K562 (cell line): ENCODE data around the gene NACC1. TPM values are rescaled to one million over a fixed set of nuclear protein-coding genes. Genes with fewer than 3 reads are reported as not detected.

Experiments used
- ATAC-seq: fragments of 200-7000 bp; cut with Tn5 transposase; 3 replicates; pipeline ENCODE4 v1.9.1; 2020; ENCODE audit warnings: moderate library complexity
- BruUV-seq: library from RNA; stranded (reverse); fragments of 400-500 nt; replicated peaks from 2 replicates; lab custom pipeline; 2021; lab: Mats Ljungman, UMichigan
- CTCF ChIA-PET: fragments of 300-600 bp; formaldehyde crosslinking; extraction: SDS; loops from one replicate; lab custom pipeline; 2021; ENCODE audit warnings: low intra/inter-chr PET ratio; lab: Yijun Ruan, JAX
- POLR2A ChIA-PET: fragments of 300-600, 350-650 bp; sonication (Branson Sonifier 250); formaldehyde crosslinking; extraction: SDS; loops from one replicate; lab custom pipeline; 2021; ENCODE audit warnings: antibody characterized with exemption, inconsistent platforms; lab: Yijun Ruan, JAX
- DNase-seq, 4 experiments: peaks; one replicate each; pipeline versions ENCODE4 v3.0.0 to v3.0.0-alpha.2; 2011 to 2018; ENCODE audit warnings: low spot score in 3 of 4, mixed read lengths in 3 of 4; ENCODE audit errors: extremely low read depth in 1 of 4
- FAIRE-seq: peaks from 2 replicates; lab custom pipeline; 2011; peaks lifted over from hg19 to GRCh38; lab: Jason Lieb, UNC
- H2AFZ ChIP-seq: 2 replicates; pipeline ENCODE4 v1.6.0; 2011; ENCODE audit warnings: low read depth, low read length, control low read depth, inconsistent platforms
- H3K27ac ChIP-seq: fragments of 200-600 bp; 3 replicates; pipeline ENCODE4 v1.8.0; 2011; ENCODE audit warnings: low read depth, mild to moderate bottlenecking, control low read depth, inconsistent platforms, low read length, moderate library complexity, mixed read lengths; ENCODE audit errors: extremely low read depth
- H3K27me3 ChIP-seq, 2 experiments: fragments of 300-600 bp in 1 of 2; 2 replicates in 1 of 2; 3 replicates in 1 of 2; pipeline versions ENCODE4 v1.6.0 to v1.8.0; 2011; ENCODE audit warnings: inconsistent platforms in 2 of 2, low read length in 2 of 2, mild to moderate bottlenecking in 1 of 2, mixed read lengths in 1 of 2, moderate library complexity in 1 of 2; ENCODE audit not compliant: control insufficient read depth in 2 of 2, insufficient read depth in 2 of 2
- H3K36me3 ChIP-seq: fragments of 300-600 bp; 3 replicates; pipeline ENCODE4 v1.8.0; 2011; ENCODE audit warnings: mild to moderate bottlenecking, low read length, inconsistent platforms; ENCODE audit not compliant: control insufficient read depth, insufficient read depth
- H3K4me1 ChIP-seq, 2 experiments: fragments of 200-600 bp in 1 of 2; replicated peaks in 1 of 2; 2 replicates in 1 of 2; 3 replicates in 1 of 2; pipeline versions ENCODE4 v1.5.1 to v1.8.0; 2011; ENCODE audit warnings: inconsistent platforms in 2 of 2, low read length in 2 of 2, mild to moderate bottlenecking in 1 of 2, mixed read lengths in 1 of 2, moderate library complexity in 1 of 2; ENCODE audit not compliant: control insufficient read depth in 2 of 2, insufficient read depth in 2 of 2
- H3K4me2 ChIP-seq: 2 replicates; pipeline ENCODE4 v1.6.1; 2011; ENCODE audit warnings: low read length, control low read depth, inconsistent platforms, mixed read lengths; ENCODE audit not compliant: insufficient read depth
- H3K4me3 ChIP-seq: fragments of 200-600 bp; sonication (generic), shearing (Covaris generic); 2 replicates; pipeline ENCODE4 v1.5.1; 2016; ENCODE audit warnings: control low read depth, inconsistent platforms
- H3K79me2 ChIP-seq: fragments of 200-600 bp; 3 replicates; pipeline ENCODE4 v1.8.0; 2011; ENCODE audit warnings: low read length, inconsistent platforms; ENCODE audit not compliant: control insufficient read depth, insufficient read depth
- H3K9ac ChIP-seq, 2 experiments: 2 replicates each; pipeline versions ENCODE4 v1.6.0 to v1.6.1; 2011; ENCODE audit warnings: low read depth in 2 of 2, low read length in 2 of 2, control low read depth in 1 of 2, inconsistent platforms in 1 of 2, mild to moderate bottlenecking in 1 of 2, mixed read lengths in 1 of 2; ENCODE audit not compliant: insufficient read depth in 1 of 2
- H3K9me1 ChIP-seq: one replicate; pipeline ENCODE4 v1.6.0; 2011; ENCODE audit warnings: inconsistent platforms, mild to moderate bottlenecking, low read length, moderate library complexity; ENCODE audit not compliant: control insufficient read depth, insufficient read depth
- H3K9me3 ChIP-seq: replicated peaks from 2 replicates; pipeline ENCODE4 v1.5.1; 2011; ENCODE audit warnings: low read depth, low read length, inconsistent platforms; ENCODE audit not compliant: control insufficient read depth, insufficient read depth
- H4K20me1 ChIP-seq: replicated peaks from 2 replicates; pipeline ENCODE4 v1.6.1; 2011; ENCODE audit warnings: low read length, inconsistent platforms, mixed read lengths; ENCODE audit not compliant: control insufficient read depth, insufficient read depth
- ARID1B ChIP-seq: fragments of 450-650 bp; IDR thresholded peaks from 2 replicates; pipeline ENCODE4 v1.6.1; 2016; ENCODE audit warnings: antibody characterized with exemption, mild to moderate bottlenecking, inconsistent platforms
- CHD4 ChIP-seq: fragments of 200-600 bp; sonication (generic); IDR thresholded peaks from 3 replicates; pipeline ENCODE4 v1.6.1; 2012; ENCODE audit warnings: low read depth, mild to moderate bottlenecking, mixed read lengths, low read length, inconsistent platforms; ENCODE audit not compliant: insufficient read depth, insufficient replicate concordance, poor library complexity, severe bottlenecking
- ELF1 ChIP-seq: fragments of 200-800 bp; sonication (Bioruptor generic); IDR thresholded peaks from 2 replicates; pipeline ENCODE4 v1.6.1; 2016; ENCODE audit warnings: missing genetic modification characterization, missing compliant biosample characterization
- HDGF ChIP-seq: fragments of 450-650 bp; IDR thresholded peaks from 2 replicates; pipeline ENCODE4 v1.6.1; 2016
- KLF1 ChIP-seq: fragments of 450-650 bp; IDR thresholded peaks from 2 replicates; pipeline ENCODE4 v1.6.1; 2016; ENCODE audit warnings: missing genetic modification characterization, missing compliant biosample characterization
- MAFF ChIP-seq: IDR thresholded peaks from 2 replicates; pipeline ENCODE4 v1.6.1; 2012; ENCODE audit warnings: low read length, improper control_type of control experiment
- MYBL2 ChIP-seq, 2 experiments: fragments of 450-650 bp in 1 of 2; sonication (generic) in 1 of 2; formaldehyde crosslinking in 1 of 2; IDR thresholded peaks; 2 replicates each; pipeline versions ENCODE4 v1.6.1 to v1.8.1; 2017 to 2022; ENCODE audit warnings: borderline replicate concordance in 1 of 2, inconsistent platforms in 1 of 2, low read depth in 1 of 2, mild to moderate bottlenecking in 1 of 2, missing genetic modification reagents in 1 of 2, moderate library complexity in 1 of 2
- NR2F6 ChIP-seq: fragments of 450-650 bp; formaldehyde crosslinking; IDR thresholded peaks from 2 replicates; pipeline ENCODE4 v1.4.0; 2020; ENCODE audit warnings: mild to moderate bottlenecking
- NUFIP1 ChIP-seq: fragments of 450-650 bp; IDR thresholded peaks from 2 replicates; pipeline ENCODE4 v1.6.1; 2018; ENCODE audit not compliant: partially characterized antibody
- TRIM24 ChIP-seq, 2 experiments: fragments of 450-650 bp; IDR thresholded peaks; 2 replicates each; pipeline ENCODE4 v1.6.1; 2016
- ZNF586 ChIP-seq: fragments of 450-650 bp; formaldehyde crosslinking; conservative IDR thresholded peaks from 2 replicates; pipeline ENCODE4 v1.4.0; 2020; ENCODE audit warnings: mild to moderate bottlenecking, moderate library complexity
- WGBS: fragments of 100-300 bp; shearing (Covaris generic); methylation state at CpG from one replicate; pipeline ENCODE4 v1.1.6; 2016; ENCODE audit warnings: low coverage, mixed read lengths; ENCODE audit not compliant: insufficient coverage; ENCODE audit errors: missing lambda C conversion rate; 5-methylcytosine and 5-hydroxymethylcytosine counted together
- in situ Hi-C: fragments of 300-500 bp; cut with MboI; formaldehyde crosslinking; loops from 4 replicates; pipeline ENCODE4 v1.15.0; 2018; ENCODE audit warnings: inconsistent platforms, mixed read lengths
- intact Hi-C: fragments of 100-400 bp; cut with micrococcal nuclease; formaldehyde crosslinking; loops from 2 replicates; pipeline ENCODE4 v1.14.2; 2022
- polyA plus RNA-seq, 8 experiments: library from polyadenylated mRNA; depleted of rRNA in 4 of 8; stranded (reverse) in 5 of 8; unstranded in 3 of 8; fragments of >200 nt; fragmentation: Nextera tagmentation in 2 of 8; fragmentation: Illumina TruSeq in 1 of 8; extraction: Ambion mirVana in 2 of 8; extraction: Trizol in 1 of 8; gene quantifications; 2 replicates each; pipeline versions ENCODE4 v1.2.1 to v1.2.3, GENCODE V29; 2011 to 2014; ENCODE audit warnings: inconsistent platforms in 1 of 8, missing spikeins in 1 of 8
- total RNA-seq, 7 experiments: library from RNA; depleted of rRNA in 6 of 7; stranded (reverse); fragments of >200 nt in 6 of 7; fragmentation: Illumina TruSeq in 2 of 7; extraction: Trizol in 2 of 7; gene quantifications; 2 replicates each; pipeline versions ENCODE4 v1.2.1 to v1.2.3, GENCODE V29; 2011 to 2021; ENCODE audit warnings: low replicate concordance in 1 of 7
- TF ChIP-seq, protein P1 (sequence below): fragments of 450-650 bp; formaldehyde crosslinking; IDR thresholded peaks from 2 replicates; pipeline ENCODE4 v1.4.0; 2022; ENCODE audit warnings: missing genetic modification characterization

The NACC1 gene
- total and polyA plus RNA-seq, 9 of the 15 experiments (the other 6 are each of a cell fraction or from before 2014, with no cell fraction given): 0.04 to 96.6 (median 25.8) TPM

DNA sequence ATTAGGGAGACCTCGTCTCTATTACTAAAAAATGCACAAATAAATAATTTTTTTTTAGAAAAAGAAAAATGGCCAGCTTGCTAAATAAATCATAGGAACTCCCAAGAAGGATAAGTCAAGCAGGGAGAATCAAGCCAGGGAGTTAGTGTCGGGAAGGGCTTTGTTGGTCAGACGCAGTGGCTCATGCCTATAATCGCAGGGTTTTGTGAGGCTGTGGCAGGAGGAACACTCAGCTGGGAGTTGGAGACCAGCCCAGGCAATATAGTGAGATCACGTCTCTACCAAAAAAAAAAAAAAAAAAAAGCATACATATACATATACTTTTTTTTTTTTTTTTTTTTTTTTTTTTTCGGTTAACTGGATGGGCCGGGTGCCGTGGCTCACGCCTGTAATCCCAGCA, 9.0 kb downstream of the NACC1 start:
- FAIRE-seq (no peak), DNase-seq (no peak), ATAC-seq (no peak)
- peaks cover 56% of the 10 kb centered on the region for H4K20me1 ChIP-seq
- H3K4me1 ChIP-seq: peaks cover 9 to 31% of the 10 kb centered on the region in 2 experiments
- in situ Hi-C loops (no loop called here), intact Hi-C loops (no loop called here)
- no peaks in the 10 kb centered on the region for H3K9me3 ChIP-seq
- H3K27ac ChIP-seq: no peak overlapping the region
- no peaks in the 10 kb centered on the region for H3K9me1 ChIP-seq
- TF ChIP-seq MAFF (no peak), ARID1B (no peak), TRIM24 (IDR thresholded peaks at IDR 0.05) (no peak), ZNF586 (CRISPR knock-in tag) (no peak), NUFIP1 (no peak), CHD4 (no peak), ELF1 (no peak), MYBL2 (IDR thresholded peaks at IDR 0.05; ENCODE audit: low read depth) (no peak), MYBL2 (CRISPR knock-in tag; IDR thresholded peaks at IDR 0.05; ENCODE audit: borderline replicate concordance) (no peak), HDGF (no peak), KLF1 (tag) (no peak), NR2F6 (no peak)
- TF ChIP-seq, protein P1, sequence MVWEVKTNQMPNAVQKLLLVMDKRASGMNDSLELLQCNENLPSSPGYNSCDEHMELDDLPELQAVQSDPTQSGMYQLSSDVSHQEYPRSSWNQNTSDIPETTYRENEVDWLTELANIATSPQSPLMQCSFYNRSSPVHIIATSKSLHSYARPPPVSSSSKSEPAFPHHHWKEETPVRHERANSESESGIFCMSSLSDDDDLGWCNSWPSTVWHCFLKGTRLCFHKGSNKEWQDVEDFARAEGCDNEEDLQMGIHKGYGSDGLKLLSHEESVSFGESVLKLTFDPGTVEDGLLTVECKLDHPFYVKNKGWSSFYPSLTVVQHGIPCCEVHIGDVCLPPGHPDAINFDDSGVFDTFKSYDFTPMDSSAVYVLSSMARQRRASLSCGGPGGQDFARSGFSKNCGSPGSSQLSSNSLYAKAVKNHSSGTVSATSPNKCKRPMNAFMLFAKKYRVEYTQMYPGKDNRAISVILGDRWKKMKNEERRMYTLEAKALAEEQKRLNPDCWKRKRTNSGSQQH: no peak
- BruUV-seq: no TSS peak
- POLR2A ChIA-PET: interaction anchor here (1.0 to 3.1 kb wide), 3 partner anchors 8 to 26 kb away, joined by 6 to 13 read pairs (median 12); partner anchors contain the start of genes IER2 and STX10
- H3K36me3 ChIP-seq: peaks cover 82% of the 10 kb centered on the region
- CTCF ChIA-PET: interaction anchor here (0.6 kb wide), 1 partner anchor 1990 kb away, joined by 3 read pairs; no protein-coding TSS in a partner anchor
- H3K9ac ChIP-seq: no peak overlapping the region
- no peaks in the 10 kb centered on the region for H3K27me3 ChIP-seq
- no peak overlapping the region for H3K4me3 ChIP-seq
- H3K79me2 ChIP-seq: peaks cover 91% of the 10 kb centered on the region
- no peak overlapping the region for H3K4me2 ChIP-seq
- no peak overlapping the region for H2AFZ ChIP-seq
- WGBS: 95% methylated on average over 4 of the region's 9 CpGs
